Suppressor macrophage (primary cell): ENCODE results near the gene GALNT15.

Source experiments
- DNase-seq, 4 experiments: peaks; one replicate each; pipeline ENCODE4 v3.0.0-alpha.2; 2020 to 2022

Gene GALNT15

GRCh38 chr3:16234281-16234680 lies 59.8 kb downstream of the GALNT15 start:
- DNase-seq = no peak

GRCh38 chr3:16236030-16236639 lies 61.7 kb downstream of the GALNT15 start:
- DNase-seq = no peak

- DNase-seq = no peak
Observed at GRCh38 chr3:16236856-16237393, 62.4 kb downstream of the GALNT15 start.

GRCh38 chr3:16239086-16239770 lies 64.7 kb downstream of the GALNT15 start:
- peak; percentile 37 to 55 (median 54) for DNase-seq

- no peak for DNase-seq
Observed at GRCh38 chr3:16239780-16240179, 65.3 kb downstream of the GALNT15 start.

GRCh38 chr3:16240229-16241023 lies 65.9 kb downstream of the GALNT15 start:
- peak; percentile 56 to 84 (median 68) for DNase-seq

- DNase-seq = no peak
Observed at GRCh38 chr3:16241225-16241624, 66.7 kb downstream of the GALNT15 start.

- DNase-seq = no peak
Observed at GRCh38 chr3:16242177-16242576, 67.7 kb downstream of the GALNT15 start.

GRCh38 chr3:16243706-16244490 lies 69.4 kb downstream of the GALNT15 start:
- DNase-seq = peak in 3 of 4 experiments; percentile 18 to 31 (median 22)

- DNase-seq = no peak
Observed at GRCh38 chr3:16245609-16246008, 71.1 kb downstream of the GALNT15 start.

GRCh38 chr3:16247282-16248061 lies 73.0 kb downstream of the GALNT15 start:
- peak; percentile 91 to 95 (median 92) for DNase-seq

- DNase-seq = no peak
Observed at GRCh38 chr3:16248556-16248955, 74.1 kb downstream of the GALNT15 start.

GRCh38 chr3:16249336-16249735 lies 74.9 kb downstream of the GALNT15 start:
- peak; percentile 26 to 58 (median 38) for DNase-seq

GRCh38 chr3:16249886-16250285 lies 75.4 kb downstream of the GALNT15 start:
- DNase-seq = no peak

GRCh38 chr3:16251316-16252085 lies 77.0 kb downstream of the GALNT15 start:
- DNase-seq = peak in 2 of 4 experiments; percentile 11 to 44

- DNase-seq = no peak
Observed at GRCh38 chr3:16252243-16252978, 77.9 kb downstream of the GALNT15 start.

- DNase-seq = no peak
Observed at GRCh38 chr3:16252988-16253387, 78.5 kb downstream of the GALNT15 start.

- DNase-seq = peak; percentile 84 to 95 (median 92)
Observed at GRCh38 chr3:16253601-16254000, 79.1 kb downstream of the GALNT15 start.

- DNase-seq = no peak
Observed at GRCh38 chr3:16254916-16255315, 80.4 kb downstream of the GALNT15 start.

GRCh38 chr3:16255326-16255725 lies 80.8 kb downstream of the GALNT15 start:
- DNase-seq = no peak
